KG1 (cell line): ENCODE data around the gene RBM8A.
A peak's percentile ranks its signal among the peaks of the same experiment; 100 is the strongest.
"Not testable (repeated sequence)": the region's sequence is repeated elsewhere in the genome, so short reads cannot be mapped to it uniquely, and the experiment has no call there.

Experiments
- DNase-seq: peaks from one replicate; lab custom pipeline; 2025; lab: John Stamatoyannopoulos, UW

RBM8A gene

DNA sequence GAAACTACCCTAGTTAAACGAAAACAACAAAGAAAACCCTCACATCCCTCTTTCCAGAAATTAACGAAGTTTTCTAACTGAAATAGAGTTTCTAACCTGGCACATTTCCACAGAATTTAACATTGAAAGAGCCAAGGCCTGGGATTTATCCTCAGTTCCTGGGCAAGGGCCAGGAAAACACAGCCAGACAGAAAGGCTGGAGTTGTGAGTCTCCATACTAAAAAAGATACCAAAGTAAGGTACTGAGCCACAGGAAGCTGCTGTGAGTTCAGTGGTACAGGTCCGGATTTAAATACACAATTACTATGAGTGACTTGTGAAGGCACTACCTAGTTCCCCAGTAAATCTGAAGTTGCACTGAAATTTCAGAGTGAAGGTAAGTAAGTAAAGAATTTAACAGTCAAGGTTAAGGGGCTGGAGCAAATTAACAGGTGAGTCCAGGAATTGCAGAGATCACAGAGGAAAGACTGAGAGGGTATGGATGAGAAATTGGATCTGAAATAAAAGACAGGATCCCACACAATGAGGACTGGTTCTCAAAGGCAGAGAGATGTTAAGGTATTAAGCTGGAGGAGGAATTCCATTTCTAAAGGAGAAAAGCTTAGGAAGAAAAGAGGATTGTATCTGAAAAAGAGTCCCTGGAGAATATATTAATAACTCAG lies 29.6 kb upstream of the RBM8A start:
- DNase-seq: no peak

DNA sequence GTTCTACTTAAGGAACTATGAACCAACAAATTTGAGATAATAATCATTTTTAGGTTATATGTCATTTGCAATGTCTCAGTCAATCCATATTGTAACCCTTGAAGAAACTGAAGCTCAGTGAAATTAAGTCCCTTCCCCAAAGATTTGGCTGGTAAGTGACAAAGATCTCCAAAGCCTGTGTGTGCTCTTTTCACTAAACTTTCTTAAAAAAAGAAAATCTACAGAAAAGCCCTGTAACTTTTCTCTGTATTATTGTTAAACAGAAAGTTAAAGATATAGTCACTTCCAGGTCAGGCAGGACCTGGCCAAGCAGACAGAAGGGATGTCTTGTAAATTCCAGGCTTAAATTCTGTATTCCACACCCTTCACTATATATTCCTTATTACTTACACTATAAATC lies 29.1 kb upstream of the RBM8A start:
- no peak for DNase-seq

DNA sequence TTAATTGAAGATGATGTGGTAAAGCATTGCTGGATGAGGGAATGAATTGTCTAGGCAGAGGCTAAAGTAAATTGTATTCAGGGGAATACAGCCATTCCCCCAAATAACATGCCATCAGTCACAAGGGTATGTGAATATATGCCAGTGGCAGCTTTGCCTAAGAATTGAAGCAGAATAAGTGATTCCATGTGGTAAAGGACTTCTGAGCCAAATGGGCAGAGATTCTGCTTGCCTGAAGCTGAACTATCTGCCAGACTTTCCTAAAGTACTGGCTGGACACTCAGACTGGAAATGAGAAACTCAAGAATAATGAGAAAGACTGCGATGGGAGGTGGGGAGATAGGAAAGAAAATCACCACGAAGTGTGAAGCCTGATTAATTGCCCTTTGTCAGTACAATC lies 28.2 kb upstream of the RBM8A start:
- no peak for DNase-seq

DNA sequence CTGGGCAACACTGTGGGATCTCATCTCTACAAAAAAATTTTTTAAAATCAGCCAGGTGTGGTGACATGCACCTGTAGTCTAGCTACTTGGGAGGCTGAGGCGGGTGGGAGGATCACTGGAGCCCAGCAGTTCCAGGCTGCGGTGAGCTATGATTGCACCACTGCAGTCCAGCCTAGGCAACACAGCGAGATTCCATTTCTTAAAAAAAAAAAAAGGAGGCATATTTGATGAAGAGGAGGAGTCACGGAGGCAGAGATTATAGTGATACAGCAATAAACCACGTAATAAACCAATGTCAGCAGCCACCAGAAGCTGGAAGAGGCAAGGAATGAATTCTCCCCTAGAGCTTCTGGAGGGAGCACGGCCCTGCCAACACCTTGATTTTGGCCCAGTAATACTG lies 26.6 kb upstream of the RBM8A start:
- no peak for DNase-seq

DNA sequence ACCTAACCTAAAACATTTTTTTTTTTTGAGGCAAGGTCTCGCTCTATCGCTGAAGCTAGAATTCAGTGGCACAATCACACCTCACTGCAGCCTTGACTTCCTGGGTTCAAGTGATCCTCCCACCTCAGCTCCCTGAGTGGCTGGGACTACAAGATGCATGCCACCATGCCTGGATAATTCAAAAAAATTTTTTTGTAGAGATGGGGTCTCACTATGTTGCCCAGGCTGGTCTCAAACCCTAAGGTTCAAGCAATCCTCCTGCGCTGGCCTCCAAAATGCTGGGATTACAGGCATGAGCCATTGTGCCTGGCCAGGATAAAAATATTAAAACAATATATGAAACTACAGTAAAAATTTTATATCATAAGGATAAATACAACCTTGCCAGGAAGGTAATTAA lies 25.6 kb upstream of the RBM8A start:
- no peak for DNase-seq

DNA sequence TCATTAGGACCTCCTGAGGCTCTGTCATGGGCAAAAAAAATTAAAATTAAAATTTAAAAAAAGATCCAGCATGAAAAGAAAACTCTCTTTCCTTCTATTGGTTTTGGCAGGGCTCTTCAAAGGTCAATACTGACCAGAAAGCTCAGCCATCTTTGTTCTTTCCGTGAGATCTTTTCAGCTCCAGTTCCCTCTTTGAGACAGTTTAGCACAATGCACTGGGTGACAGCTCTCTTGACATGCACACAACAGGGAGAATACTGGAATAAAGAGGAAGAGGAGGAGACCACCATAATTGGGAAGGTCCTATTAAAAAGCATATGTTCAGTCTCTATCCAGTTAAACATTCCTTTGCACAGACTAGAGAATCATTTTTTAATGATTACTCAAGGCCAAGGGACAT lies 24.2 kb upstream of the RBM8A start:
- DNase-seq: no peak

DNA sequence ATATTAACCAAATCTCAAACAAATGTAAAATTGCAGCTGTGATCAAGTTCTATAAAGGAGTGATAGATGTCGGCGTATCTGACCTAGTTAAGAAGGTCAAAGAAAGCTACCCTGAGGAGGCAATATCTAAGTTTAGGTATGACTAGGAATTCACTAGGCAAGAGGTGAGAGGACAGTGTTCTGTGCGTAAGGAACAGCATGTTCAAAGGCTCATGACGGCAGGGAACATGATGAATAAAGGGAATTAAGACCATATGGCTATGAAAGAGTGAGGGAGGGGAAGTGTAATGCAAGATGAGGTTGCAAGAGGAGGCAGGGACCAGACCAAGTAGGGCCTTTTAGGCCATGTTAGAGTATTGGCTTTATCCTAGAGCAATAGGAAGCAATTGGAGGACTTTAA lies 21.9 kb upstream of the RBM8A start:
- DNase-seq: no peak

DNA sequence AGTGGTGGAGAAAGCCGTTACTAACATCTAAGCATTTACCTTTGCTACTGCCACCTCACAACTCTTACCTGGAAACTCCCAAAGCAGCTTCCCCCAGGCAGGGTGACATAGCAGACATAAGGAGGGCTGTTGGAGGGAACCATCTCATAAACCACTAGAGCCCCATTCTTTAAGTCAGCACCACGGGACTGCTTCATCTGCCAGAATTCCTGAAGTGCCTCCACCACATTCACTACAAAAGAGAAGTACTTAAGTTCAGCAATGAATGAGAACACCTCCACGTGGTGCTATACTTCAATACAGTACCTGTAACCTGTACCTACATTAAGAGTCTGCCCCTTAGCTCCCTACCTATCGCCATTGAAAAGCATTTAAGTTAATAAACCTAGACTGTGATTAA lies 20.3 kb upstream of the RBM8A start:
- no peak for DNase-seq

DNA sequence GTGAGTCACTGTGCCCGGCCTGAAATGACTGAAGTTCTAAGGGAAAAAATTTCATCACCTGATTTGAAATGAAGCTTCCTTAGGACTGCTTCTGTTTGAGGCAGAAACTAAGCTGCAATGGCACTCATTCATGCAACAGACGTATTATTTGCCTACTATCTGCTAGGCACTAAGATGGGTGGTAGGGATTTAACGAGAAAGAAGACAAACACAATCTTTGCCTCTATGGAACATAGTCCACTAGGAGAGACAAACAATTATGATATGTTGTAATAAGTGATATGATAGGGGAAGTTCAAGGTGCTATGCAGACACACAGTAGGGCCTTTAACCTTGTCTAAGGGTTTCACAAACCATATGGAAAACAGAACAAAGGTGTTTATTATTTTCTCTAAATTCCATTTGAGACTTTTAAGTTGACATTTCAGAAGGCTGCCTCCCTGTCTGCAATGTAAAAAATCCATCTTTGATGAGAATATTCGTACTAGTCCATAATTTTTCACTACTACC lies 19.2 kb upstream of the RBM8A start:
- no peak for DNase-seq

DNA sequence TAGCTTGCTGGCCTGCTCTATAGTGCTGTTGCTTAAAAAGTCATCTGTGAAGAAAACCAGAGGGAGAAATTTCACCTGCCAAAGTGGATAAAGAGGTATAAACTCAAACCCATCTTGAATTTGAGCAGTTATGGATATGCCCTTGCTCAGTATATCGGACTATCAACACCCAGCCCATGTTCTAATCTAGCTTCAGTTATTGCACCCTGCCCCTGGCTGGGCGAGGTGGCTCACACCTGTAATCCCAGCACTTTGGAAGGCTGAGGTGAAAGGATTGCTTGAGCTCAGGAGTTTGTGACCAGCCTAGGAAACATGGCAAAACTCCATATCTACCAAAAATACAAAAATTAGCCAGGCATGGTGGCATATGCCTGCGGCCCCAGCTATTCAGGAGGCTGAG lies 17.2 kb upstream of the RBM8A start:
- no peak for DNase-seq

DNA sequence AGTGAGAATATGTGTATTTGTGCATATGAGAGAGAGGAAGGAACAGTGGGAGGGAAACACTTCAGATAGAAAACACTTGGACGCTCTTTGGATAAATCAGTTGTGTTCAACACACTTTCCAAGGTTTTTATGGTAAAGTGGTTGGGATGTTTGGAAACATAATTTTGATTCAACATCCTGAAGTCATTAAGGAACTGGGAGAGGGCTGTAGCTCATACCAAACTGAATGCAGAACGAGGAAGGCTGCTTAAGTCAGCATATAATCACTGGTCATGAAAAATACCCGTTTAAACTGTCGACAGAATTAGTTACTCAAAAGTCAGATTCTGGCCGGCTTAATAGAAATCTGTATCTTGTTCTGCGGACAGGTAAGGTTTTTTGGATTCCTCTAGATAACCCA lies 15.6 kb upstream of the RBM8A start:
- no peak for DNase-seq

DNA sequence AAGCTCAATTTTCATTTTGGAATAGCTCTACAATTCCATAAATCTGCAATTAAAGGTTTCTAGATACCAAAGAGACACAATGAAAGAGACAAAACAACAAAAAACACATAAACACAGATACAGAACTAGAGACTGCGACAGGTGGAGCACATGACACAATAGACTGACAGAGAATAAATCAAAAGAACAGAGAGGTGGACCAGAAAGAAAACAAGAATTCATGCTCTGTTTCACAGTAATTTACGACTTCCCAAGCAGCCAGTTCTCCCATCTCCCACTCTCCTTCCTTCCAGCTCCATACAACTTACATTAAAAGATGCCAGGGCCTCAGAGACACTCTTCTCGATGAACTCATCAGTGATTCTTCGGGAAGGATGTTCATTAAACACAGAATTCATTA lies 15.1 kb upstream of the RBM8A start:
- DNase-seq: no peak

DNA sequence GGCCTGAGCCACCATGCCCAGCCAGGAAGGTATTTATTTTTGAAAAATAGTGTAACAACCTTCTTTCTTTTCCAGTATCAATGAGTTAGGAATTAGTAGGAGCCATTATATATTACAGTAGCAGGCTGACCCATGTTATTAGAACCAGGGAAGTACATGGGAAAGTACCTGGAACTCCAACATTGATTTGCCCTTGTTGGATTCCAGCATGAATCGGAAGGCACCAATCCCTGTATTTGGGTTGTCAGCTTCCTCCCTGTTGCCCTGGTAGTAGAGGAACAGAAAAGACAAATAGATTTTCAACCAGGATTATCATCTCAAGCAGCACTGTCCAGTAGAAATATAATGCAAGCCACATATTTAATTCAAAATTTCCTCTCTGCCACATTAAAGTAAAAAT lies 10.2 kb upstream of the RBM8A start:
- no peak for DNase-seq

DNA sequence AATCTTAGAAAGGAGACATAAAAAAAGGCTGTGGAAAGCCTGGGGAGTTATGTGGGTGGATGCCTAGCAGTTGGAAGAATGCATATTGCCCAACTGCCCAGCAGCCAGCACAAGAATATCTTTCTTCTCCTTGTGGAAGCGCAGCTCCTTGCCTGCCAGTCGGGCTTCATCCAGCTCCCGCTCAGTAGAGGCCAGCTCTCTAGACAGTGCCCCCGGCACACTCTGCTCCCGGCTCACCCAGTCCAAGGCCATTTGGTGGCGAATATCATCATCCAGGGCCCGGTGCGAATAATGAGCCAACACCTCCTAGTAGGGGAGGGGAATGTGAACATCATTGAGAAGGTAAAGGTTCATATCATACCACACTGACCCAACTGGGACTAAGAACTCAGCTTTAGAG lies 9.0 kb upstream of the RBM8A start:
- DNase-seq: no peak

DNA sequence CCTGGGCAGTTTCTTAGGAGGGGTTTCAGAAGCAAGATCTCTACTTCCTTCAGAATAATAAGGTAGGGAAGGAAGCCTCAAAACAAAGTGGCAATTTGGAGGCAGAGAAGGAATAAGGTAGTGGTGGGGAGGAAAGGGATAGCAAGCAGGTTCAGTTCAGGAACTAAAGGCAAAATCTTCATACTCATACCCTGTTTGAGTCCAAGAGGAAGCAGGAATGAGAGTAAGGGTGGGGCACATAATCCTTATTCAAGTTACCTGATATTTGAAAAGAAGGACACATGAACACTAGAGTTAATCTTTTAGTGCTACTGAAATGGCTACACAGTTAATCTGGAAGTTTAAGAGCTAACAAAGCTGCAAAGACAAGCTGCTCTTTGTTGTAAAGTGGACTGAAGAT lies 8.4 kb upstream of the RBM8A start:
- no peak for DNase-seq

DNA sequence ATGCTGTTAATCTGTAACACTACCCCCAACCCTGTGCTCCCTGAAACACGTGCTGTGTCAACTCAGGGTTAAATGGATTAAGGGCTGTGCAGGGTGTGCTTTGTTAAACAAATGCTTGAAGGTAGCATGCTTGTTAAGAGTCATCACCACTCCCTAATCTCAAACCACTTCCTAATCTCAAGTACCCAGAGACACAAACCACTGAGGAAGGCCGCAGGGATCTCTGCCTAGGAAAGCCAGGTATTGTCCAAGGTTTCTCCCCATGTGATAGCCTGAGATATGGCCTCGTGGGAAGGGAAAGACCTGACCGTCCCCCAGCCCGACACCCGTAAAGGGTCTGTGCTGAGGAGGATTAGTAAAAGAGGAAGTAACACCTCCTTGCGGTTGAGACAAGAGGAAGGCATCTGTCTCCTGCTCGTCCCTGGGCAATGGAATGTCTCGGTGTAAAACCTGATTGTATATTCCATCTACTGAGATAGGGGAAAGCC lies 5.3 kb upstream of the RBM8A start:
- peak; percentile 36 for DNase-seq

DNA sequence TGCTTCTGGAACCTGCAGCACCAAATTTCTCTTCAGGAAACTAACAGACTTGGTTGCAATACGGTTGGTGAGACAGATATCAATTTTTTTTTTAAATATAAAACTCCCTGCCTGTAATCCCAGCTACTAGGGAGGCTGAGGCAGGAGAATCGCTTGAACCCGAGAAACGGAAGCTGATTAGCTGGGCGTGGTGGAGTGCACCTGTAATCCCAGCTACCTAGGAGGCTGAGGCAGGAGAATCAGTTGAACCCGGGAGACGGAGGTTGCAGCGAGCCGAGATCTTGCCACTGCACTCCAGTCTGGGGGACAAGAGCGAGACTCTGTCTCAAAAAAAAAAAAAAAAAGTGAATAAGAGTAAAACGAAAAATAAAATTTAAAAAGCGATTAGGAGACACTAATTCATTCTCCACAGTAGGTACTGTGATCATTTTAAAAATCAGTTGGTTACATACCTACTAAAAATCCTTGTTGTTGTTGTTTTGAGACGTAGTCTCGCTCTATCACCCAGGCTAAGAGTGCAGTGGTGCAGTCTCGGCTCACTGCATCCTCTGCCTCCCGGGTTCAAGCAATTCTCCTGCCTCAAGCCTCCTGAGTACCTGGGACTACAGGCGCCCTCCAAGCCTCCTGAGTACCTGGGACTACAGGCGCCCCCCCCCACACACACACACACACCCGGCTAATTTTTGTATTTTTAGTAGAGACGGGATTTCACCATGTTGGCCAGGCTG lies 796 bp upstream of the RBM8A start:
- no peak for DNase-seq

DNA sequence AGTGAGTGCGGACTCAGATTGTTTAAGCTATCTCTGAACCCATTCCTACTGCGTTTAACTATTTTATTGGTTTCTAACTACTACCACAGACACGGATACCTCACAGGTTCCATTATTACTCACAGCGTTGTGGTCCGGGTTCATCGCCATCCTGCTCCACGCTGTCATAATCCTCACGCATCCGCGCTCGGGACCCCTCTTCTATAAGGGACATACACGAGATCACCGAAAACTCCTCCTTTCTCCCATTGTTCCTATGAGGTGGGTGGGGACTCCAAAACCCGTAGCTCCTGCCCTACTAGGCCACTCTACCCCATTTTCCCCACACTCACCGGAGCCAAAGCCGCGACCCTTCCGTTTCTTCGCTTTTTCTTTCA lies 610 bp downstream of the RBM8A start:
- DNase-seq: no peak

DNA sequence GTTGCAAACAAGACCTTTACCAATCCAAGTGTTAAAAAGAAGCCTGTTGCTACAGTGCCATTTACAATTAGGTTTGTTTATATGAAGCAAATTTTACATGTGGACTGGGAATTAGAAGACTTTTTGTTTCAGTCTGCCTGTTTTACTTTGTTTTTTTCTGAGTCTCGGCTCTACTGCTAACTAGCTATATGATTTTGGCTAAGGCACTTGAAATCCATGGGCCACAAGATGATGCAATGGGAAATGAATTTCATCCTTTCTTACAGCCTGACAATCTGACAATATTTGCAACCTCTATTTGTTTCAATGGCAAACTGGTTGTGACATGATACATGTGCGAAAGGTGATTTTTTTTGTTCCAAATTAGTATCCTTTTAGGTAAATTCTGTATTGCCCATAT lies 5.0 kb downstream of the RBM8A start:
- no peak for DNase-seq

DNA sequence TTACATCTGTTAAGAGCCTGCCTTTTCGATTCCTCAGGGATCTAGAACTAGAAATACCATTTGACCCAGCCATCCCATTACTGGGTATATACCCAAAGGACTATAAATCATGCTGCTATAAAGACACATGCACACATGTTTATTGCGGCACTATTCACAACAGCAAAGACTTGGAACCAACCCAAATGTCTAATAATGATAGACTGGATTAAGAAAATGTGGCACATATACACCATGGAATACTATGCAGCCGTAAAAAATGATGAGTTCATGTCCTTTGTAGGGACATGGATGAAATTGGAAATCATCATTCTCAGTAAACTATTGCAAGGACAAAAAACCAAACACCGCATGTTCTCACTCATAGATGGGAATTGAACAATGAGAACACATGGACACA lies 7.0 kb downstream of the RBM8A start:
- DNase-seq: not testable (repeated sequence)

DNA sequence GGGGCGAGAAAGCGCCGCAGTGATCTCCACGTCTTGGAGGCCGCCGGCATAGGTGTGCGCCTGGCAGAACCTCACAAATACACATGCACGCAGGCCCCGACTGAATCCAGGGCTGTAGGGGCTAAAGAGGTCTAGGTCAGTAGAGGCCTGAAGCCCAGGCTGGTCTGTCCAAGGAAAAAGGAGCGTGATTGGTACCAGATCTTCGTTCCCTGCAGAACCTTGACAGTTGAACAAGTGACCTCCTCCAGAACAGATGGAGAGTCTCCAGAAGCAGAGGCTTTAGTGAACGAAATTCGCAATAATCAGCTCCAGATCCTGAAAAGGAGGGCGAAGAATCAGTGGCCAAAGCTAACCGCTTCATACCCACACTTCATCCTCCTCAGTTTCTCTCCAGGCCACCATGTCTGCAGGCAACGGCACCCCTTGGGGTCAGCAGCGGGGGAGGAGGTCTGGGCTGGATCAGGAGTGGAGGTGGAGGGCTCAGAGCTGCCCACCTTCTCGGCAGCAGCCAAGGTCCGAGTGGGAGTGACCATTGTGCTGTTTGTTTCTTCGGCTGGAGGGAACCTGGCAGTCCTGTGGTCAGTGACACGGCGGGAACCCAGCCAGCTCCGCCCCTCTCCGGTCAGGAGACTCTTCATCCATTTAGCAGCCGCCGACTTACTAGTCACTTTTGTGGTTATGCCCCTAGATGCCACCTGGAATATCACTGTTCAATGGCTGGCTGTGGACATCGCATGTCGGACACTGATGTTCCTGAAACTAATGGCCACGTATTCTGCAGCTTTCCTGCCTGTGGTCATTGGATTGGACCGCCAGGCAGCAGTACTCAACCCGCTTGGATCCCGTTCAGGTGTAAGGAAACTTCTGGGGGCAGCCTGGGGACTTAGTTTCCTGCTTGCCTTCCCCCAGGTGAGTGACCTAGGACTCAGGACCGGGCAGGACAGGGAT lies 8.0 kb downstream of the RBM8A start:
- no peak for DNase-seq

DNA sequence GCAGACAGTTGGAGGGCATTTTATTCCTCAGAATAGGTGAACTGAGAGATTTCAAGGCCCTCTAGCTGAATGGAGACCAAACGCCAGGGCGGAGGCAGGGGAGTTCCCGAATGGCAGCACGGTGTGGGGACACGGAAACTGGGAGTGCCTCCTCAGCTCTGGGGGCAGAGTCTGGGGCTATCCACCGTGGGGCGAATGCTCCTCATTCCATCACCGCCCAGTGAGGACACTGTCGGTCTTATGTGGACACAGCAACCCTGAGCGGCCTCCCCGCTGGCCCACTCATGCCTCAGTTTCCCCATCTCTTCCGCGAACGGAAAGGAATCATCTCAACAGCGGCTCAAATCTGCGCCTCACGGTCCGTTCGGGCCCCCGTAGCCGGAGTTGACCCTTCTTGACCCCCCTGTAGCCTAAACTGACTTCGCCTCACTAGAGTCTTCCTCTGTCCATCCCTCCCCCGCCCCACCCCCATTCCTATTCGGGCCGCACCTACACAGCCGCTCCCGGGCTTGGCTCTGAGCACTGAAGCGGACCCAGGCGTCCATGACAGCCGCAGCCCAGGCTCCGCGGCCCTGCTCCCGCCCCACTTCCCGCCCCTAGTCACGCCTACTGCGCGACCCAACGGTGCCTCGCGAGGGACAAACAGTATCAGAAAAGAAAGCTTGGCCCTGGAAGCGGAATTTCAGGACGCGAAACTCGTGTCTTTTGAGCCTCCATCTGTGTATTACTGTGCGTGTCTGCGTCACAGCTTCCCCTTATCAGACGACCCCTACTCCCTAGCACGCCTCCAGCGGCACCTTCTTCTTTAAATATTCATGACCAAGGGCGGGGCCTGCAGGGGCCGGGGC lies 8.9 kb downstream of the RBM8A start, which contains the start of gene PEX11B:
Gene PEX11B (minus strand): TSS at position 574 of the 848 bp plus-strand sequence. CDS start 29 bp downstream, at position 545.
- peak; percentile 95 for DNase-seq
